ENCODE data around the gene PAK4. TPM values are rescaled to one million over a fixed set of nuclear protein-coding genes. Genes with fewer than 3 reads are reported as not detected.

Gene PAK4
- total RNA-seq, 2 donors from 2014 or later: 11.2 to 13.7 TPM

DNA sequence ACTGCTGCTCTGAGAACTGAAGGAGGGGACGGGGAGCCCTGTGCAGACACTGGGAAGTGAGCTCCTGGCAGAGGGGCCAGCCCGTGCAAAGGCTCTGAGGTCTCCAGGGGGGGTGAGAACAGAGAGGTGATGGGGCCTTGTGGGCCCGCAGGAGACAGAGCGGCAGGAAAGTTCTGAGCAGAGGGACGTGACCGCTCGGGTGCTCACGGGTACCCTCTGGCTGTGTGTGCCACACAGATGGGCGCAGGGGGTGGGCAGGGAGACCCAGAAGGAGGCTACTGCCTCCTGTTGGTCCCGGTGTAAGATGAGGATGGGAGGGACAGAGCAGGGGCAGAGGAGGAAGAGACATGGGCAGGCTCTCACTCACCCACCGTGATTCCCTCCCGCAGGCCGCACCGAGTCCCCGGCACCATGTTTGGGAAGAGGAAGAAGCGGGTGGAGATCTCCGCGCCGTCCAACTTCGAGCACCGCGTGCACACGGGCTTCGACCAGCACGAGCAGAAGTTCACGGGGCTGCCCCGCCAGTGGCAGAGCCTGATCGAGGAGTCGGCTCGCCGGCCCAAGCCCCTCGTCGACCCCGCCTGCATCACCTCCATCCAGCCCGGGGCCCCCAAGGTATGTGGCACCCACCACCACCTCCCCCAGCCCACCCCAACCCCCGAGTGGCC is 43.7 kb downstream of the PAK4 start:
- no peak for DNase-seq (ENCODE audit: low spot score)
- peaks cover 24% of the 10 kb centered on the region for H3K36me3 ChIP-seq
- no peak overlapping the region for H3K27ac ChIP-seq
- no peaks in the 10 kb centered on the region for H3K27me3 ChIP-seq
- TF ChIP-seq, protein P1, sequence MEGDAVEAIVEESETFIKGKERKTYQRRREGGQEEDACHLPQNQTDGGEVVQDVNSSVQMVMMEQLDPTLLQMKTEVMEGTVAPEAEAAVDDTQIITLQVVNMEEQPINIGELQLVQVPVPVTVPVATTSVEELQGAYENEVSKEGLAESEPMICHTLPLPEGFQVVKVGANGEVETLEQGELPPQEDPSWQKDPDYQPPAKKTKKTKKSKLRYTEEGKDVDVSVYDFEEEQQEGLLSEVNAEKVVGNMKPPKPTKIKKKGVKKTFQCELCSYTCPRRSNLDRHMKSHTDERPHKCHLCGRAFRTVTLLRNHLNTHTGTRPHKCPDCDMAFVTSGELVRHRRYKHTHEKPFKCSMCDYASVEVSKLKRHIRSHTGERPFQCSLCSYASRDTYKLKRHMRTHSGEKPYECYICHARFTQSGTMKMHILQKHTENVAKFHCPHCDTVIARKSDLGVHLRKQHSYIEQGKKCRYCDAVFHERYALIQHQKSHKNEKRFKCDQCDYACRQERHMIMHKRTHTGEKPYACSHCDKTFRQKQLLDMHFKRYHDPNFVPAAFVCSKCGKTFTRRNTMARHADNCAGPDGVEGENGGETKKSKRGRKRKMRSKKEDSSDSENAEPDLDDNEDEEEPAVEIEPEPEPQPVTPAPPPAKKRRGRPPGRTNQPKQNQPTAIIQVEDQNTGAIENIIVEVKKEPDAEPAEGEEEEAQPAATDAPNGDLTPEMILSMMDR (IDR thresholded peaks at IDR 0.05): no peak
- H3K4me3 ChIP-seq: no peak overlapping the region
- H3K4me1 ChIP-seq: peaks cover 0 to 21% of the 10 kb centered on the region in 2 donors
- no peaks in the 10 kb centered on the region for H3K9me3 ChIP-seq

DNA sequence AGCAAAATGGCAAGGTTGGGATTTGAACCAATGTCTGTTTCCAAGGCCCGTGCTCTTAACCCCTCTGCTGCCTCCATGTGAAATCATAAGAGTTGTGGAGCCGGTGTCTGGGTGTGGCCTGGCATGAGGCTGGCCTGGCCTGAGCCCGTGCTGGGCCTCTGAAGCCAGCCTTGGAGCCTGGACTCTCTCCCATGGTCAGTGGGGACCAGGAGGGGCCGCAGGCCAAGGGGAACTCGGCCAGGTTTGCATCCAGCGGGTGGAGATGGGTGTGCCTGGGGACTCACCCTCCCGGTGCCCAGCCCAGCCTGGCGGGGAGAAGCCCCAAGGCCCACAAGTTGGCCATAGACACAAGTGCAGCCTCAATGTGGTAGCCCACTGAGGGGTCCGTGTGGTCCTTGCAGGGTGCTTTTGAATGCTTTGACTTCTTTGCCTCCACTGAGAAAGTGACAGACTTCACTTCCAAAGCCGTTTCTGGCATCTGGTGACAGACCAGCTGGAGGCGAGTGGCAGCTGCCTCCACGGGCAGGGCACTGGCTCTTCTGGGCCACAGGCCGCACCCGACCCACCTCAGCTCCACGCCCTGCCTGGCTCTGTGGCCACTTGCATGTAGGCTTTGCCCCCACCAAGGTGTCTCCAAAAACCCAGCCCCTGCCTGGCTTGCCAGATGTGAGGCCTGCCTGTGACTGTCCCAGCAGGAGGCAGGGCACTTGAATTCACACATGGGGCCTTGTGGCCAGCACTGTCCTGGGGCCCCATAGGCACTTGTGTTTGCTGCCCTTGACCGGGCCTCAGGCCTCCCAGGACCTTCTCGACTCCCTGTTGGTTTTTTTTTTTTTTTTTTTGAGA is 45.0 kb downstream of the PAK4 start:
- H3K9me3 ChIP-seq: no peaks in the 10 kb centered on the region
- peaks cover 32% of the 10 kb centered on the region for H3K36me3 ChIP-seq
- peaks cover 0 to 21% of the 10 kb centered on the region in 2 donors for H3K4me1 ChIP-seq
- H3K4me3 ChIP-seq: no peak overlapping the region
- TF ChIP-seq, protein P1 (IDR thresholded peaks at IDR 0.05): no peak
- H3K27me3 ChIP-seq: no peaks in the 10 kb centered on the region
- no peak for DNase-seq (ENCODE audit: low spot score)
- no peak overlapping the region for H3K27ac ChIP-seq

DNA sequence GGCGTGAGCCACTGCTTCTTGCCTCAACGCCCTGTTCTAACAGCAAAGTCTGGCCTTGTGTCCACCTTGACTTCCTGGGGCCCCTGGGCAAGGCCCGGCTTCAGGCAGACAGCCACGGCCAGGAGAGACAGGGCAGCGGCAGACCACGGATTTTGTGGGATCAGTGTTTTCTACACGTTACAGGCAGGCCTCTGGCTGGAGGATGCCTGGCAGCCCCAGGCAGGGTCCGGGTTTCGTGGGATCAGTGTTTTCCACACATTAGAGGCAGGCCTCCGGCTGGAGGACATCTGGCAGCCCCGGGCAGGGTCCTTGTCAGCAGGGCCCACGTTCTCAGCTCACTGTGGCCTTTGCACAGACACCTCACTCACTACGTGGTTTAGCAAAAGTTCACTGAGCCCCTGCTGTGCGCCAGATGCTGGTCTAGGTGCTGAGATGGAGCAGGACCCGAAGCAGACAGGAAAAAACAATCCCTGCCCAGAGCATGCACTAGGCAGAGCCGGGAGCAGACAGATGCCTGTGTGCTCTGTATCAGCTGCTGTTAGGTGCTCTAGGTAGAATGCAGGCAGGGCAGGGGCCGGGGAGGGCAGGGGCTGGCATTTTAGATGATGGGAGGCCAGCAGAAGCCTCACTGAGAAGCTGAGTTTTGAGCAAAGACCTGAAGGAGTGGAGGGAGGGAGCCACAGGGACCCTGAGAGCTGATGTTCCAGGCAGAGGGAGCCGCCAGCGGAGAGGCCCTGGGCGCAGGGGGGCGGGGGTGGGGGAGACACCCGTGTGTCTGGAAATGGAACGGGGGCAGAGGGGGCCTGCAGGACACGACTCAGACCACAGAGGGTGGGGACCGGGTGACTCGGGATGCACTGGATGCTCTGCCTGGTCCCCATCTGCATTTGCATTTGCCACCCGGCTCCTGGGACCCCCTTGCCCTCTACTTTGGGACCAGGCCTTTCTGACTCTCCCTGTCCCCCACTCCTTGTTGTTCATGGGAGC is 46.2 kb downstream of the PAK4 start:
- DNase-seq (ENCODE audit: low spot score): no peak
- Histone ChIP-seq H3K9me3 (no peaks in the 10 kb centered on the region), H3K27ac (no peak overlapping the region), H3K4me3 (no peak overlapping the region), H3K27me3 (no peaks in the 10 kb centered on the region), H3K4me1 (peaks cover 0 to 10% of the 10 kb centered on the region in 2 donors), H3K36me3 (peaks cover 32% of the 10 kb centered on the region)
- TF ChIP-seq, protein P1 (IDR thresholded peaks at IDR 0.05): no peak

DNA sequence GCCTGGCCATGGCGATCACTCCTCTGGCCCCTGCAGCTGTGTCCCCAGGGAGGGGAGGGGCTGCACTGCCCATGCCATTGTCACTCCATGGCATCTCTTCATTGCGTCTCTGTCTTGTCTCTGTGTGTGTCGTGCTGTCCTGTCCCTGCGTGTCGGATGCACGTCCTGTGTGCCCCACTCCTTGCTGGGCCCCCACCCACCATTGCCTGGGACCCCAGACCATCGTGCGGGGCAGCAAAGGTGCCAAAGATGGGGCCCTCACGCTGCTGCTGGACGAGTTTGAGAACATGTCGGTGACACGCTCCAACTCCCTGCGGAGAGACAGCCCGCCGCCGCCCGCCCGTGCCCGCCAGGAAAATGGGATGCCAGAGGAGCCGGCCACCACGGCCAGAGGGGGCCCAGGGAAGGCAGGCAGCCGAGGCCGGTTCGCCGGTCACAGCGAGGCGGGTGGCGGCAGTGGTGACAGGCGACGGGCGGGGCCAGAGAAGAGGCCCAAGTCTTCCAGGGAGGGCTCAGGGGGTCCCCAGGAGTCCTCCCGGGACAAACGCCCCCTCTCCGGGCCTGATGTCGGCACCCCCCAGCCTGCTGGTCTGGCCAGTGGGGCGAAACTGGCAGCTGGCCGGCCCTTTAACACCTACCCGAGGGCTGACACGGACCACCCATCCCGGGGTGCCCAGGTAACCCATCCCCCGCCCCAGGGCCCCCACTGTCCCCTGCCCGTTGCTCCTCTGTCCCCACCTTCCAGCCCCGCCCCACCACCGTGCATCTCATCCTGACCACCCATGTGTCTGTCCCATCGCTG is 47.3 kb downstream of the PAK4 start:
- H3K4me3 ChIP-seq: no peak overlapping the region
- H3K27me3 ChIP-seq: no peaks in the 10 kb centered on the region
- peaks cover 41% of the 10 kb centered on the region for H3K36me3 ChIP-seq
- DNase-seq (ENCODE audit: low spot score): no peak
- H3K9me3 ChIP-seq: no peaks in the 10 kb centered on the region
- TF ChIP-seq, protein P1 (IDR thresholded peaks at IDR 0.05): no peak
- no peak overlapping the region for H3K27ac ChIP-seq
- H3K4me1 ChIP-seq: no peaks in the 10 kb centered on the region

DNA sequence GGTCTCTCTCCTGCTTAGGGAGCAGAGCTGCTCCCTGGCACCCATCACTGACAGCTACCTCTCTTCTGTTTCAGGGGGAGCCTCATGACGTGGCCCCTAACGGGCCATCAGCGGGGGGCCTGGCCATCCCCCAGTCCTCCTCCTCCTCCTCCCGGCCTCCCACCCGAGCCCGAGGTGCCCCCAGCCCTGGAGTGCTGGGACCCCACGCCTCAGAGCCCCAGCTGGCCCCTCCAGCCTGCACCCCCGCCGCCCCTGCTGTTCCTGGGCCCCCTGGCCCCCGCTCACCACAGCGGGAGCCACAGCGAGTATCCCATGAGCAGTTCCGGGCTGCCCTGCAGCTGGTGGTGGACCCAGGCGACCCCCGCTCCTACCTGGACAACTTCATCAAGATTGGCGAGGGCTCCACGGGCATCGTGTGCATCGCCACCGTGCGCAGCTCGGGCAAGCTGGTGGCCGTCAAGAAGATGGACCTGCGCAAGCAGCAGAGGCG is 48.0 kb downstream of the PAK4 start:
- no peak overlapping the region for H3K4me3 ChIP-seq
- DNase-seq (ENCODE audit: low spot score): no peak
- peaks cover 48% of the 10 kb centered on the region for H3K36me3 ChIP-seq
- H3K9me3 ChIP-seq: no peaks in the 10 kb centered on the region
- TF ChIP-seq, protein P1 (IDR thresholded peaks at IDR 0.05): no peak
- no peak overlapping the region for H3K27ac ChIP-seq
- H3K27me3 ChIP-seq: no peaks in the 10 kb centered on the region
- no peaks in the 10 kb centered on the region for H3K4me1 ChIP-seq

Data from right atrium auricular region (tissue), 2 donors.